HG02884 (cell line): Measurements from ENCODE around the gene TMEM53.

ENCODE experiments used
- ATAC-seq: cut with Tn5 transposase; IDR thresholded peaks from one replicate; pipeline ENCODE4 v1.9.1; 2021; ENCODE audit warnings: mild to moderate bottlenecking, moderate library complexity; ENCODE audit not compliant: unreplicated experiment

TMEM53 gene

GRCh38 chr1:44631647-44632539 is 42.4 kb downstream of the TMEM53 start:
- ATAC-seq = peak; percentile 67

GRCh38 chr1:44631333-44631646 is 43.0 kb downstream of the TMEM53 start:
- ATAC-seq = peak; percentile 7

GRCh38 chr1:44630116-44630515 is 44.2 kb downstream of the TMEM53 start:
- no peak for ATAC-seq

GRCh38 chr1:44628962-44629756 is 45.1 kb downstream of the TMEM53 start:
- no peak for ATAC-seq

- ATAC-seq = no peak
Observed at GRCh38 chr1:44625348-44625747, 48.9 kb downstream of the TMEM53 start.

- ATAC-seq = no peak
Observed at GRCh38 chr1:44624268-44624901, 49.9 kb downstream of the TMEM53 start.

- ATAC-seq = no peak
Observed at GRCh38 chr1:44621841-44622286, 52.4 kb downstream of the TMEM53 start.

- no peak for ATAC-seq
Observed at GRCh38 chr1:44620072-44620471, 54.2 kb downstream of the TMEM53 start.

- ATAC-seq = no peak
Observed at GRCh38 chr1:44619261-44619900, 54.9 kb downstream of the TMEM53 start.

- ATAC-seq = no peak
Observed at GRCh38 chr1:44617703-44618029, 56.6 kb downstream of the TMEM53 start.

GRCh38 chr1:44616991-44617702 is 57.1 kb downstream of the TMEM53 start:
- no peak for ATAC-seq

GRCh38 chr1:44616284-44616990 is 57.8 kb downstream of the TMEM53 start:
- ATAC-seq = no peak

- no peak for ATAC-seq
Observed at GRCh38 chr1:44613941-44614340, 60.3 kb downstream of the TMEM53 start.

- no peak for ATAC-seq
Observed at GRCh38 chr1:44611866-44612265, 62.4 kb downstream of the TMEM53 start.

- no peak for ATAC-seq
Observed at GRCh38 chr1:44611419-44611818, 62.9 kb downstream of the TMEM53 start.

- ATAC-seq = no peak
Observed at GRCh38 chr1:44610527-44611148, 63.6 kb downstream of the TMEM53 start.

GRCh38 chr1:44609768-44610526 is 64.3 kb downstream of the TMEM53 start:
- no peak for ATAC-seq

GRCh38 chr1:44609412-44609767 is 64.9 kb downstream of the TMEM53 start:
- ATAC-seq = no peak

- ATAC-seq = no peak
Observed at GRCh38 chr1:44608141-44608540, 66.1 kb downstream of the TMEM53 start.
